Fibroblast of the aortic adventitia (primary cell): ENCODE data around the gene CCDC78. TPM values are rescaled to one million over a fixed set of nuclear protein-coding genes. Genes with fewer than 3 reads are reported as not detected.
"Not testable (repeated sequence)": the region's sequence is repeated elsewhere in the genome, so short reads cannot be mapped to it uniquely, and the experiment has no call there.

Experiments used
- DNase-seq: peaks from one replicate; pipeline ENCODE4 v3.0.0-alpha.2; 2010; ENCODE audit warnings: low read depth
- H3K4me3 ChIP-seq: 2 replicates; pipeline ENCODE4 v1.5.1; 2011; ENCODE audit warnings: low read depth, mild to moderate bottlenecking, control low read depth, low read length, moderate library complexity
- total RNA-seq: library from RNA; depleted of rRNA; stranded (reverse); fragments of >200 nt; gene quantifications from 2 replicates; pipeline ENCODE4 v1.2.3, GENCODE V29; 2012; ENCODE audit warnings: low replicate concordance
- TF ChIP-seq, protein P1 (sequence below): IDR thresholded peaks from 2 replicates; pipeline ENCODE4 v1.5.1; 2011; ENCODE audit warnings: mild to moderate bottlenecking, low read length, control low read depth, inconsistent platforms; ENCODE audit not compliant: insufficient read depth

CCDC78 gene
- total RNA-seq, 1 donor, result 1.8 TPM

DNA sequence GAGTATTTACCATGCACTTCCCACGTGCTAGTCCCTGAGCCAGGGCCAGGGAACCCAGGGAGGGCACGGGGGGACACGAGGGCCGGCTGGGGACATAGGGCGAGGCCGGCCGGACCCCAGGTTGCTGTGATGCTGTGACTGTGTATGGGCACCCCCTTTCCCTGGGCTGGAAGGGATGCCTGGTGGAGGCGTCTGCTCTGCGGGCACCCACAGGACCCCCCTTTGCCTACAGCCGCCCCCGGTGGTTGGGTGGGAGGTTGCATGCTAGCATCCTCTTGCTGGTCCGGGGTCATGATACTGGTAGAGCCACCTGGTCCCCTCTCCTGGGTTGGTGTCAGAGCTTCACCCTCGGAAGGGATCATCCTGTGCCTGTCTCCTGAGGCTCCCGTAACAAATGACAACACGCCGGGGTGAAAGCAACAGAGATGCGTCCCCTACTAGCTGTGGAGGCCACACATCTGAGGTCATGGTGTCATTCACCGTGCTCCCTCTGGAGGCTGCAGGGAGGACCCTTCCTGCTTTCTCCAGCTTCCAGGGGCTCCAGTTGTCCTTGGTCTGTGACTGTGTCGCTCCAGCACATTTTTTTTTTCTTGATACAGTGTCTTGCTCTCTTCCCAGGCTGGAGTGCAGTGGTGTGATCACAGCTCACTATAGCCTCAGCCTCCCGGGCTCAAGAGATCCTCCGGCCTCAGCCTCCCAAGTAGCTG lies 17.7 kb upstream of the CCDC78 start:
- H3K4me3 ChIP-seq, result no peak overlapping the region
- DNase-seq, result no peak
- TF ChIP-seq, protein P1, sequence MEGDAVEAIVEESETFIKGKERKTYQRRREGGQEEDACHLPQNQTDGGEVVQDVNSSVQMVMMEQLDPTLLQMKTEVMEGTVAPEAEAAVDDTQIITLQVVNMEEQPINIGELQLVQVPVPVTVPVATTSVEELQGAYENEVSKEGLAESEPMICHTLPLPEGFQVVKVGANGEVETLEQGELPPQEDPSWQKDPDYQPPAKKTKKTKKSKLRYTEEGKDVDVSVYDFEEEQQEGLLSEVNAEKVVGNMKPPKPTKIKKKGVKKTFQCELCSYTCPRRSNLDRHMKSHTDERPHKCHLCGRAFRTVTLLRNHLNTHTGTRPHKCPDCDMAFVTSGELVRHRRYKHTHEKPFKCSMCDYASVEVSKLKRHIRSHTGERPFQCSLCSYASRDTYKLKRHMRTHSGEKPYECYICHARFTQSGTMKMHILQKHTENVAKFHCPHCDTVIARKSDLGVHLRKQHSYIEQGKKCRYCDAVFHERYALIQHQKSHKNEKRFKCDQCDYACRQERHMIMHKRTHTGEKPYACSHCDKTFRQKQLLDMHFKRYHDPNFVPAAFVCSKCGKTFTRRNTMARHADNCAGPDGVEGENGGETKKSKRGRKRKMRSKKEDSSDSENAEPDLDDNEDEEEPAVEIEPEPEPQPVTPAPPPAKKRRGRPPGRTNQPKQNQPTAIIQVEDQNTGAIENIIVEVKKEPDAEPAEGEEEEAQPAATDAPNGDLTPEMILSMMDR, result no peak

DNA sequence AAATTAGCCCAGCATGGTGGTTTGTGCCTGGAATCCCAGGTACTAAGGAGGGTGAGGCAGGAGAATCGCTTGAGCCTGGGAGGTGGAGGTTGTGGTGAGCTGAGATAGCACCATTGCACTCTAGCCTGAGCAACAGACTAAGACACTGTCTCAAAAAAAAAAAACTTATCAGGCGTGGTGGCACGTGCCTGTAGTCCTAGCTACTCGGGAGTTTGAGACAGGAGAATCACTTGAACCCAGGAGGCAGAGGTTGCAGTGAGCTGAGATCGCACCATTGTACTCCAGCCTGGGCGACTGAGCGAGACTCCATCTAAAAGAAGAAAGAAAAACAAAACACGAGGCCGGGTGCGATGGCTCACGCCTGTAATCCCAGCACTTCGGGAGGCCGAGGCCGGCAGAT lies 16.7 kb upstream of the CCDC78 start:
- not testable (repeated sequence) for DNase-seq, H3K4me3 ChIP-seq

DNA sequence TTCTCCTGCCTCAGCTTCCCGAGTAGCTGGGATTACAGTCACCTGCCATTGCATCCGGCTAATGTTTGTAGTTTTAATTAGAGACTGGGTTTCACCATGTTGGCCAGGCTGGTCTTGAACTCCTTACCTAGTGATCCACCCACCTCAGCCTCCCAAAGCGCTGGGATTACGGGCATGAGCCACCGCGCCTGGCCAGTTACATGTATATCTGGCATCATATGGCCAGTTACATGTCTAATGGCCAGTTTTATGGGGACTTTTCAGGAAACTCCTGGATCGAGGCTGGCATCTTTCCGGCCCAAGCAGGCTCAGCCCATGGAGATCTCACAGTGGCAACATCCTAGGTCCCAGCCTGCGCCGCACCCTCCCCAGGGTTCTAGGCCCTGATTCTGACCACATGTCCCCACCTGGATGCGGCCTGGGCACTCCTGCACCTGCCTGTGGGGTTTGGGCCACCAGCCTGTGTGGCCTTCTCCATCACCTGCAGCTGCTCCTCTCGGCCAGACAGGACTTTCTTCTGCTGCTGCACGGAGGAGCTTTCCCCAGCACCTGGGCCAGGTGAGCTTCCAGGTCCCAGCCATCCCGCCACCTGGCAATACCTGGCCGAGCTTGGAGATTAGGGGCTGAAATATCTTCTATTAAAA lies 15.9 kb upstream of the CCDC78 start:
- TF ChIP-seq, protein P1, result no peak
- no peak for DNase-seq
- no peak overlapping the region for H3K4me3 ChIP-seq

DNA sequence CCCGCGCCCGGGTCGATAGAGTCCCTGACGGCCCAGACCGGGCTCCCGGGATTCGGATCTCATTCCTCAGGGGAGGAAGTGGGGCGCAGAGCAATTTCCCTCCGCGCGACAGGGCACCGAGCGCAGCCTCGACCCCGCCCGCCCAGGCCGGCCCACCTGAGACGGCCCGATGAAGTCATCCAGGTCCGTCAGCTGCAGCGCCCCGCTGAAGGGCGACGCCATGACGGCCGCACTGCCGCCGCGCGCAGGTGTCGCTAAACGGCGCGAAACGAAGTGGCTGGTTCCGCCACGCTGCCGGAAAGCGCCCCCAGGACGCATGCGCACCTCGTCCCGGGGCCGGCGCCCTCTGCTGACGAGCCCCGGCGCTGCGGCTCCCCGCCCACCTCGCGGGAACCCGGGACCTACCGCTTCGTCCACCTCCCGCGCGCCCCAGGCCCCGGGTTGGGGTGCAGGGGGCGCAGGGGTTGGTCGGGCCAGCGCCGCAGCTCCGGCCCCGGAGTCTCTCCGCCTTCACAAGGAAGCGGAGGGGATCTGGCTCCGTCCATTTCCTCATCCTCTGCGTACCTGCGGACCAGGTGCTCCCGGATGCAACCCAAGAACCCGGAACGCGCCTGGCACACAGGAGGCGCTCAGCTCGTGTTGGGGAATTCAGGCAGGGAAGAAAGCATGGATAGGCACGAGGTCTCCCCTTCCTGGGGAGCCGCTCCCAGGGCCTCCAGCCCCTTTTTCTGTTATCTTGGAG lies 14.7 kb upstream of the CCDC78 start, which contains the start of gene CIAO3:
CIAO3 (minus strand) TSS at position 234 of the 742 bp plus-strand sequence; CDS start at position 222, 12 bp downstream.
- TF ChIP-seq, protein P1, result peak; percentile 70
- peak within 1 kb of the TSS; percentile 82 for H3K4me3 ChIP-seq
- peak; percentile 87 for DNase-seq

DNA sequence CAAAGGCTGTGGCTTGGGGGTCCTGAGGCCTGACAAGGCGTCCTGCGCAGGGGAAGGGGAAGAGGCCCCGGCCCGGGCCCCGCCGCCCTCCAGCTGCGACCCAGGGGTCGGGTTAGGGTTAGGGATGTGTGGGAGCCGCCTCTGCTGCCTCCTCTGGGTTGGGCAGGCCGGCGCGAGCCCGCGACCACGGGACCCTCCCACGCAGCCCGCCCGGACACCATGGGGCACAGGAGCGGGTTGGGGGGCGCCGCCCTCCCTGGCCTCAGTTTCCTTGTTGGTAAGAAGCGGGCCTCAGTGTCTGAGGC lies 14.2 kb upstream of the CCDC78 start:
- DNase-seq, result no peak
- peak overlapping the region; percentile 82 for H3K4me3 ChIP-seq
- TF ChIP-seq, protein P1, result no peak

DNA sequence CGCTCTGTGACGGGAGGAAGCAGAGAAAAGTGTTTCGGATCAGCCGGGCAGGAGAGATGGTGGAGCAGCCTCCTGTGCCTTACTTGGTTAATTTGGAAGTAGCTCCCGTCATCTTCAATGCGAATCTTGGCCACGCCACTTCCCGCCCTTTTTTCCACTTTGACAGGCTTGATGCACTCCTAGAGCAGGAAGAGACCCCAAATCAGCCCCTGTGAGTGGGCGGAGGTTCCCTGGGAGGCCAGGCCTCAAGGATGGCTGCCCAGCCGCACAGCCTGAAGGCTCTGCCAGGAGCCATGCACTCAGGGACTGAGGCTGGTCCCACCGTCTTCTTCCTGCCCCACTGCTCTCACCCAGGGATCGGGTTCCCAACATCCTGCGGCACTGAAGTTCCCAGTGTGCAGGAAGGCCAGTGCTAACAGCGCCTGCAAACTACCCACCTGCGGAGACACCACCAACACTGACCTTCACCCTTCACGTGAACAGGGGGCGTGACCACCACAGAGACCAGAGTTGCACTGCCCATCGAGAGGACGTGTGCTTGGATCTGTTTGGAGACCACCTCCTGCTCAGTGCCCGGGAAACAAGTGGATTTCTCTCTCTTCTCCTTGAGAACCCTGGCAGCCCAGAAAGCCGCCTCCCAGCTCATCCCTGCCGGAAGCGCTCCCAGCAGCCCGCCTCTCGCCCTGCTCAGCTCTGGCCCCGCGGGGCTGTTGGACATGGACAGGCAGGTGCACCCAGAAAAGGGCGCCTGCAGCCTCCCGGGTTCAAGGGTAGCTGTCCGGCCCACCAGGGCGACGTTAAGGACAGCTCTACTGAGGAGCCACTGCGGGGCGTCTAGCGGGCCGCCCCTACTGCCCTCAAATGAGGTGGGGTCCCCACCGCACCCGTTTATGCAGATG lies 13.6 kb upstream of the CCDC78 start:
- TF ChIP-seq, protein P1, result no peak

More for the DNA sequence above, 13.6 kb upstream of the CCDC78 start:
- peak overlapping the region; percentile 82 for H3K4me3 ChIP-seq
- DNase-seq, result no peak
